SW480 (cell line): ENCODE data around the gene CFAP45.

Experiments
- DNase-seq: peaks from one replicate; pipeline ENCODE4 v3.0.0-alpha.2; 2016; ENCODE audit warnings: low spot score

CFAP45 gene

GRCh38 chr1:159826441-159827101, 73.4 kb downstream of the CFAP45 start, which contains the start of gene SLAMF8:
TSS of gene SLAMF8 (plus strand) at chr1:159826873. CDS start at chr1:159826899, 26 bp downstream.
- no peak for DNase-seq

- DNase-seq, result no peak
Measured at GRCh38 chr1:159825564-159825963, 74.4 kb downstream of the CFAP45 start.

- DNase-seq, result peak; percentile 82
Measured at GRCh38 chr1:159823406-159823805, 76.6 kb downstream of the CFAP45 start.
